PFSK-1 (cell line): ENCODE measurements around the gene FCRLA.

Source experiments
- POLR2AphosphoS5 ChIP-seq: IDR thresholded peaks from 2 replicates; pipeline ENCODE4 v1.6.1; 2012; ENCODE audit warnings: low read depth, mild to moderate bottlenecking, control low read depth, low read length, moderate library complexity
- SIN3A ChIP-seq: IDR thresholded peaks from 2 replicates; pipeline ENCODE4 v1.6.1; 2012; ENCODE audit warnings: mild to moderate bottlenecking, low read length, moderate library complexity, borderline replicate concordance; ENCODE audit not compliant: insufficient read depth
- TAF1 ChIP-seq: IDR thresholded peaks from 2 replicates; pipeline ENCODE4 v1.6.1; 2012; ENCODE audit warnings: low read length, control low read depth, borderline replicate concordance; ENCODE audit not compliant: insufficient read depth
- TF ChIP-seq, protein P1 (sequence below), 2 experiments: IDR thresholded peaks; 2 replicates each; pipeline versions ENCODE4 v1.6.1 to v1.8.0; 2011 to 2012; ENCODE audit warnings: low read depth in 2 of 2, low read length in 2 of 2, control low read depth in 1 of 2, inconsistent platforms in 1 of 2, mild to moderate bottlenecking in 1 of 2, moderate library complexity in 1 of 2; ENCODE audit not compliant: insufficient read depth in 1 of 2

DNA sequence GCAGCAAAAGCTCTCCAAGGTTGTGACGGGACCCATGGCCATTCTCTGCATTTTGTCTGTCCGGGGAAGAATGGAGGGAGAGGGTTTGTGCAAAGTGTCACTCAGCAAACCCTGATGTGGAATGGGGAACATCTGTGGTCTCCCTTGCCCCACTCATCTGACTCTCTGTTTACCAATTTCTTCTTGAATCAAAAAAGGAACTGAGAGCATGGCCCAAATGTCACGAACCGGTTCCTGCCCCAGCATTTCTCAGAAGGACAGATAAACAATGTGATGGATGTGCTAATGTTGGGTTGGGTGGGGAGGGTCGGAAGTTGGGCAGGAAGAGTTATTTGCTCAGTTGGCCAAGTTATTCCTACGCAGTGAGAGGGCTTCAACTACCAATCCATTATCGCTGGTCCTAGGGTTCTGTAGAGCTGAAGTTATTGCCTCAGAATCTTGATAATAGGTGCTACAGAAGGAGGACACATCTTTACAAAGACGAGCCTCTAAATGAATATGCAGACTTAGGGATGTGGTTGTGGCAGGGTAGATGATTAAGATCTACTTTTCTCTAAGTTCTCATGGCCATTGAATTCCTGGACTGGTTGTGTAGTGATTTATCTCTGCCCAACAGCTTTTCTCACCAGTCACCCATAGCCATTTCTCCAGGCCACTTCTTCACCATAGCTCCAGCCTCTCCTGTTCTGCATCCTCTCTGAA is 33.0 kb downstream of the FCRLA start:
- TF ChIP-seq POLR2AphosphoS5 (no peak), TAF1 (no peak), SIN3A (no peak)
- TF ChIP-seq, protein P1, sequence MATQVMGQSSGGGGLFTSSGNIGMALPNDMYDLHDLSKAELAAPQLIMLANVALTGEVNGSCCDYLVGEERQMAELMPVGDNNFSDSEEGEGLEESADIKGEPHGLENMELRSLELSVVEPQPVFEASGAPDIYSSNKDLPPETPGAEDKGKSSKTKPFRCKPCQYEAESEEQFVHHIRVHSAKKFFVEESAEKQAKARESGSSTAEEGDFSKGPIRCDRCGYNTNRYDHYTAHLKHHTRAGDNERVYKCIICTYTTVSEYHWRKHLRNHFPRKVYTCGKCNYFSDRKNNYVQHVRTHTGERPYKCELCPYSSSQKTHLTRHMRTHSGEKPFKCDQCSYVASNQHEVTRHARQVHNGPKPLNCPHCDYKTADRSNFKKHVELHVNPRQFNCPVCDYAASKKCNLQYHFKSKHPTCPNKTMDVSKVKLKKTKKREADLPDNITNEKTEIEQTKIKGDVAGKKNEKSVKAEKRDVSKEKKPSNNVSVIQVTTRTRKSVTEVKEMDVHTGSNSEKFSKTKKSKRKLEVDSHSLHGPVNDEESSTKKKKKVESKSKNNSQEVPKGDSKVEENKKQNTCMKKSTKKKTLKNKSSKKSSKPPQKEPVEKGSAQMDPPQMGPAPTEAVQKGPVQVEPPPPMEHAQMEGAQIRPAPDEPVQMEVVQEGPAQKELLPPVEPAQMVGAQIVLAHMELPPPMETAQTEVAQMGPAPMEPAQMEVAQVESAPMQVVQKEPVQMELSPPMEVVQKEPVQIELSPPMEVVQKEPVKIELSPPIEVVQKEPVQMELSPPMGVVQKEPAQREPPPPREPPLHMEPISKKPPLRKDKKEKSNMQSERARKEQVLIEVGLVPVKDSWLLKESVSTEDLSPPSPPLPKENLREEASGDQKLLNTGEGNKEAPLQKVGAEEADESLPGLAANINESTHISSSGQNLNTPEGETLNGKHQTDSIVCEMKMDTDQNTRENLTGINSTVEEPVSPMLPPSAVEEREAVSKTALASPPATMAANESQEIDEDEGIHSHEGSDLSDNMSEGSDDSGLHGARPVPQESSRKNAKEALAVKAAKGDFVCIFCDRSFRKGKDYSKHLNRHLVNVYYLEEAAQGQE (IDR thresholded peaks at IDR 0.05; ENCODE audit: insufficient read depth in 1 of 2, low read depth in 2 of 2, low read length in 2 of 2): no peak
